GM18526 (cell line): ENCODE data around the gene INPP5F.

Source experiments
- POLR2A ChIP-seq: IDR thresholded peaks from 3 replicates; pipeline ENCODE4 v1.6.1; 2011; ENCODE audit not compliant: insufficient read length; ENCODE audit errors: extremely low read depth

Gene INPP5F

GRCh38 chr10:119726676-119727261 is 919 bp downstream of the INPP5F start:
- no peak for TF ChIP-seq POLR2A

GRCh38 chr10:119728172-119728800 is 2.4 kb downstream of the INPP5F start:
- no peak for TF ChIP-seq POLR2A

- TF ChIP-seq POLR2A, result no peak
Observed at GRCh38 chr10:119734396-119735332, 8.8 kb downstream of the INPP5F start.

- TF ChIP-seq POLR2A, result no peak
Observed at GRCh38 chr10:119735451-119735850, 9.6 kb downstream of the INPP5F start.

GRCh38 chr10:119736220-119736619 is 10.4 kb downstream of the INPP5F start:
- no peak for TF ChIP-seq POLR2A

- TF ChIP-seq POLR2A, result no peak
Observed at GRCh38 chr10:119737039-119737663, 11.3 kb downstream of the INPP5F start.

GRCh38 chr10:119737823-119738222 is 12.0 kb downstream of the INPP5F start:
- TF ChIP-seq POLR2A, result no peak

- no peak for TF ChIP-seq POLR2A
Observed at GRCh38 chr10:119738962-119739361, 13.1 kb downstream of the INPP5F start.

- no peak for TF ChIP-seq POLR2A
Observed at GRCh38 chr10:119740096-119740495, 14.2 kb downstream of the INPP5F start.

GRCh38 chr10:119742947-119743648 is 17.2 kb downstream of the INPP5F start:
- TF ChIP-seq POLR2A, result no peak

GRCh38 chr10:119747940-119748339 is 22.1 kb downstream of the INPP5F start:
- TF ChIP-seq POLR2A, result no peak

- no peak for TF ChIP-seq POLR2A
Observed at GRCh38 chr10:119748871-119749270, 23.0 kb downstream of the INPP5F start.

GRCh38 chr10:119749455-119749854 is 23.6 kb downstream of the INPP5F start:
- no peak for TF ChIP-seq POLR2A

- TF ChIP-seq POLR2A, result no peak
Observed at GRCh38 chr10:119750391-119751230, 24.8 kb downstream of the INPP5F start.

- no peak for TF ChIP-seq POLR2A
Observed at GRCh38 chr10:119753309-119753708, 27.5 kb downstream of the INPP5F start.

- no peak for TF ChIP-seq POLR2A
Observed at GRCh38 chr10:119754085-119754484, 28.2 kb downstream of the INPP5F start.
